ENCODE measurements around the gene AHRR.

DNA sequence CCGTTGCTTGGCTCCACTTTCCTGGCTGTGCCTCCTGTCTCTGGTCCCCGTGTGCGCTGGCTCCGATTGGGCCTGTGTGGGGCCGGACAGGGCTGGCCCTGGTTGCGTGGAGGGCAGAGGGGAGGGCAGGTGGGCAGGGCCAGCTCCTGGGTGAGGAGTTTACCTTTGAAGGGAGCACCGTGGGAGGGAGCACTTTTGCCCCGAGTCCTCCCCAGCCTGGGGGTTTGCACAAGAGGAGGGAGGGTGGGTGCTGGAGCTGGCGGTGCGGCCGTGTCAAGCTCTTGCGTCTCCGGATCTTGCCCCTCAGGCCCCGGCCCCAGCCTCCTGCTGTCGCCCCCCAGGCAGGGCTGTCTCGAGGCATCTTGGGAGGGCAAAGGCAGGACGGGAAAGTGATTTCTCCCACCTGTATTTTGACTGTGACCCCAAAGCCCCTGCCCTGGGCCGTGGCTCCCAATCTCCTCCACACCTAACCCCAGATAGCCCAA, 73.2 kb downstream of the AHRR start:
- TF ChIP-seq EP300 (IDR thresholded peaks at IDR 0.05; ENCODE audit: borderline replicate concordance in 1 of 2, control insufficient read depth in 1 of 2, low read depth in 2 of 2, low read length in 2 of 2) (no peak), JUND (IDR thresholded peaks at IDR 0.05; ENCODE audit: low read depth, low read length) (no peak), ZBED1 (IDR thresholded peaks at IDR 0.05; ENCODE audit: borderline replicate concordance) (no peak), GABPA (IDR thresholded peaks at IDR 0.05; ENCODE audit: low read depth) (no peak)
- TF ChIP-seq, protein P1, sequence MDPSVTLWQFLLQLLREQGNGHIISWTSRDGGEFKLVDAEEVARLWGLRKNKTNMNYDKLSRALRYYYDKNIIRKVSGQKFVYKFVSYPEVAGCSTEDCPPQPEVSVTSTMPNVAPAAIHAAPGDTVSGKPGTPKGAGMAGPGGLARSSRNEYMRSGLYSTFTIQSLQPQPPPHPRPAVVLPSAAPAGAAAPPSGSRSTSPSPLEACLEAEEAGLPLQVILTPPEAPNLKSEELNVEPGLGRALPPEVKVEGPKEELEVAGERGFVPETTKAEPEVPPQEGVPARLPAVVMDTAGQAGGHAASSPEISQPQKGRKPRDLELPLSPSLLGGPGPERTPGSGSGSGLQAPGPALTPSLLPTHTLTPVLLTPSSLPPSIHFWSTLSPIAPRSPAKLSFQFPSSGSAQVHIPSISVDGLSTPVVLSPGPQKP (IDR thresholded peaks at IDR 0.05; ENCODE audit: low read depth, low read length), result no peak
- TF ChIP-seq, protein P2, sequence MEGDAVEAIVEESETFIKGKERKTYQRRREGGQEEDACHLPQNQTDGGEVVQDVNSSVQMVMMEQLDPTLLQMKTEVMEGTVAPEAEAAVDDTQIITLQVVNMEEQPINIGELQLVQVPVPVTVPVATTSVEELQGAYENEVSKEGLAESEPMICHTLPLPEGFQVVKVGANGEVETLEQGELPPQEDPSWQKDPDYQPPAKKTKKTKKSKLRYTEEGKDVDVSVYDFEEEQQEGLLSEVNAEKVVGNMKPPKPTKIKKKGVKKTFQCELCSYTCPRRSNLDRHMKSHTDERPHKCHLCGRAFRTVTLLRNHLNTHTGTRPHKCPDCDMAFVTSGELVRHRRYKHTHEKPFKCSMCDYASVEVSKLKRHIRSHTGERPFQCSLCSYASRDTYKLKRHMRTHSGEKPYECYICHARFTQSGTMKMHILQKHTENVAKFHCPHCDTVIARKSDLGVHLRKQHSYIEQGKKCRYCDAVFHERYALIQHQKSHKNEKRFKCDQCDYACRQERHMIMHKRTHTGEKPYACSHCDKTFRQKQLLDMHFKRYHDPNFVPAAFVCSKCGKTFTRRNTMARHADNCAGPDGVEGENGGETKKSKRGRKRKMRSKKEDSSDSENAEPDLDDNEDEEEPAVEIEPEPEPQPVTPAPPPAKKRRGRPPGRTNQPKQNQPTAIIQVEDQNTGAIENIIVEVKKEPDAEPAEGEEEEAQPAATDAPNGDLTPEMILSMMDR (IDR thresholded peaks at IDR 0.05 in 2 of 3, conservative IDR thresholded peaks at IDR 0.05 in 1 of 3; ENCODE audit: control insufficient read depth in 2 of 3, extremely low read depth in 1 of 3, insufficient read depth in 1 of 3, low read depth in 3 of 3, low read length in 3 of 3), result no peak

Measured in GM12878 (cell line).